HCT116 (cell line): ENCODE measurements around the gene COG6.

Experiments
- CTCF ChIP-seq, 3 experiments: fragments of 200-600 bp in 1 of 3; sonication (generic) in 1 of 3; IDR thresholded peaks in 2 of 3; conservative IDR thresholded peaks in 1 of 3; 2 replicates each; pipeline ENCODE4 v1.5.1; 2012 to 2017; ENCODE audit warnings: low read depth in 2 of 3, low read length in 2 of 3, antibody characterized with exemption in 1 of 3, borderline replicate concordance in 1 of 3, control low read depth in 1 of 3, mild to moderate bottlenecking in 1 of 3, mixed read lengths in 1 of 3, mixed run types in 1 of 3, moderate library complexity in 1 of 3; ENCODE audit not compliant: insufficient read depth in 1 of 3
- MAX ChIP-seq: IDR thresholded peaks from 2 replicates; pipeline ENCODE4 v1.6.1; 2012
- POLR2A ChIP-seq: IDR thresholded peaks from 2 replicates; pipeline ENCODE4 v1.7.0; 2011; ENCODE audit warnings: borderline replicate concordance; ENCODE audit not compliant: insufficient read depth, insufficient read length; ENCODE audit errors: extremely low read depth
- RAD21 ChIP-seq: IDR thresholded peaks from 2 replicates; pipeline ENCODE4 v1.6.1; 2012; ENCODE audit warnings: low read depth, mild to moderate bottlenecking
- REST ChIP-seq: IDR thresholded peaks from 2 replicates; pipeline ENCODE4 v1.6.1; 2012; ENCODE audit warnings: low read depth
- SP1 ChIP-seq: IDR thresholded peaks from 2 replicates; pipeline ENCODE4 v1.6.1; 2012; ENCODE audit warnings: low read depth

- TF ChIP-seq REST (no peak), CTCF (IDR thresholded peaks at IDR 0.05 in 2 of 3, conservative IDR thresholded peaks at IDR 0.05 in 1 of 3; ENCODE audit: borderline replicate concordance in 1 of 3, insufficient read depth in 1 of 3, low read depth in 2 of 3, low read length in 2 of 3) (no peak), SP1 (no peak), POLR2A (no peak), MAX (no peak), RAD21 (no peak)
Observed at GRCh38 chr13:39773833-39774232, 118.4 kb downstream of the COG6 start.
